ENCODE data around the gene SHB.

Gene SHB

DNA sequence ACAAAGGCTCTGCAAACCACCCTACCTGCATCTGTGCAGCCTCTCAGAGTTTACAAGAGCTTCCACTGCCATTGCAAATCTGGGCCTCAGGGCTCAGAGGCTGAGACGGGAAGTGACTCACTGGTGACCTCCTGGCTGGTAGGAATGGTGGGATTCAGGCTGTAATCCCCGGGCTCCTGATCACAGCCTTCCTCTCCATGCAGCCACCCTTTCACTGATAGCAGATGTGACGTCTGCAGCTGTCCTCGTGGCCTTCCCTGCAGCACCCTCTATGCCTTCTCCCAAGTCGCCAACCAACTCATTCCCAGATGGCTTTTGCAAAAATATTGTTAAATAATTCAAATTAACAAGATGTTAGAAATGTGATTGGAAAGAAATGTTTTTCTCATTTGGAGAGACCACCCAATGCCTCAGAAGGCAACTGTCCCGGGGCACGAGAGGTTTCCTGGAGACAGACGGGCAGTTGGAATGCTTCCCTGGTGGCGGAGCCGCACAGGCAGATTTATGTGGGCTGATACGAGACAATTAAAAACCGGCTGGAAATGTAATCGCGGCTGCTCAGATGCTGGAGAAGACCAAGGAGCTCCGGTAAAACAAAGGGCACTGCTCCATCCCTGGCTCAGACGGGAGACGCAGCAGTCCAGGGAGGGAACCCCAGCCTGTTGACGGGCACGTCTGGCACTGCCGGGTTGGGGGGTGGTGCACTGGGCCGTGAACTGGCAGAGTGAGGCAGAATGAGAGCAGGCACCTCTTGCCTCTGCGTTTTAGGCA is 130.7 kb downstream of the SHB start:
- no peak overlapping the region for H3K9ac ChIP-seq (ENCODE audit: low read length)
- peaks cover 3% of the 10 kb centered on the region for H3K36me3 ChIP-seq (ENCODE audit: control insufficient read depth, insufficient read depth, low read length)
- no peak overlapping the region for H3K4me3 ChIP-seq (ENCODE audit: low read length)
- H3K27me3 ChIP-seq (ENCODE audit: control insufficient read depth, insufficient read depth, low read length): no peaks in the 10 kb centered on the region
- H3K9me3 ChIP-seq (ENCODE audit: control insufficient read depth, low read length): no peaks in the 10 kb centered on the region
- H3K4me1 ChIP-seq (ENCODE audit: control insufficient read depth, insufficient read depth, low read length): no peaks in the 10 kb centered on the region

DNA sequence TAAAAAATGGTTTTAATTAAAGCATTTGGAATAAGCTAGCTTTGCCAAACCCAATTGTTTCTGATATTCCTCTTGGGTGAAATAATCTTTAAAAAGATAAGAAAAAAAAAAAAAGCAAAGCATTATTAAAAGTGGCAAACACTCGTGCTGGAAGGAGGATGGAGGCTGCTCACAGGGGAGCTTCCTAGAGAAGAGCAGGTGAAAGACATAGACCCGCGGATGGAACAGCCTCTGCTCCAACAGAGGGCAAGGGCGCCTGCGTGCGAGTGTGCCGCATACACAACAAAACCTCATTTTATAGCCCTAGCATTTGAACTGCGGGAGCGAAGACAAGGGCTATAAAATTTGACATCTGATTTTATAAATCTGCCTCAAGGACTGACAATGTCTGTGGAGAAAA is 131.7 kb downstream of the SHB start:
- Histone ChIP-seq H3K4me3 (ENCODE audit: low read length) (no peak overlapping the region), H3K9me3 (ENCODE audit: control insufficient read depth, low read length) (no peaks in the 10 kb centered on the region), H3K9ac (ENCODE audit: low read length) (no peak overlapping the region), H3K27me3 (ENCODE audit: control insufficient read depth, insufficient read depth, low read length) (no peaks in the 10 kb centered on the region), H3K4me1 (ENCODE audit: control insufficient read depth, insufficient read depth, low read length) (no peaks in the 10 kb centered on the region), H3K36me3 (ENCODE audit: control insufficient read depth, insufficient read depth, low read length) (peaks cover 3% of the 10 kb centered on the region)

- Histone ChIP-seq H3K9me3 (ENCODE audit: control insufficient read depth, low read length) (no peaks in the 10 kb centered on the region), H3K36me3 (ENCODE audit: control insufficient read depth, insufficient read depth, low read length) (peaks cover 3% of the 10 kb centered on the region), H3K9ac (ENCODE audit: low read length) (no peak overlapping the region), H3K27me3 (ENCODE audit: control insufficient read depth, insufficient read depth, low read length) (no peaks in the 10 kb centered on the region), H3K4me1 (ENCODE audit: control insufficient read depth, insufficient read depth, low read length) (no peaks in the 10 kb centered on the region), H3K4me3 (ENCODE audit: low read length) (no peak overlapping the region)
These were observed 132.1 kb downstream of the SHB start for GRCh38 chr9:37936965-37937364.

DNA sequence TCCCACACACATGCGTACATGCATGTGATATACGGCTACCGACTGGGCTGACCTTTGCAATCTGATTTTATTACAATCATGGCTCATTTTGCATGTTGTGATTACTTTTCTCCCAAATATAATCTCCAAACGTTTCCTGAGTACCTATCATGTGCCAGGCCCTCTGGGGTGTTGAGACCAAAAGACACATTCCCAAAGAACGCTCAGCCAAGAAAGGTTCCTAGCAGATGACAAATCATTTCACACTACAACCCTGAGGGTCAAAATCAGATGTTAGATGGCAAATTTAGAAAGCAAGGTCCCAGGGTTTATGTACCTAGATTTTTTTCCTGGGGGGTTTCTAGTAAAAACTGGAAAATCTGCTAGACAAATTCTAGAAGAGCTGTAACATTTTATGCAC is 132.7 kb downstream of the SHB start:
- Histone ChIP-seq H3K27me3 (ENCODE audit: control insufficient read depth, insufficient read depth, low read length) (no peaks in the 10 kb centered on the region), H3K4me1 (ENCODE audit: control insufficient read depth, insufficient read depth, low read length) (no peaks in the 10 kb centered on the region), H3K9ac (ENCODE audit: low read length) (no peak overlapping the region), H3K36me3 (ENCODE audit: control insufficient read depth, insufficient read depth, low read length) (peaks cover 3% of the 10 kb centered on the region), H3K4me3 (ENCODE audit: low read length) (no peak overlapping the region), H3K9me3 (ENCODE audit: control insufficient read depth, low read length) (no peaks in the 10 kb centered on the region)

DNA sequence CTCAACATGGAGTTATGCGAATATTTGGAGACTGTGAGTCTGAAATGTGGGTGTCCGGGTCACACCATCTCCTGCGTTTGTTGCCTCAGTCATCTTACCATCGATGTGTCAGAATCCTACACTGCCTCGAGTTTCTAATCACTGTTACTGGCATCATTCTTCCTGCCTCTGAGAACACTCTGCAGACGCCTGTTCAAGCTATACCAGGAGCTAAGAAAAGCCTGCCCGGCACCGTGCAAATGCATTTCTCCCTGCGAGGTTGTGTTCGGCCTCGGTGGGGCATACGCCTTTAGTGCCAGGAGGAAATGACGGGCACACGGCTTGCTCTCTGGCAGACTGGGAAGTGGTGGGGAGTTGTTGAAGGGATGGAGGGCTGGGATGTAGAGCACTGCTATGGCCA is 133.9 kb downstream of the SHB start:
- no peaks in the 10 kb centered on the region for H3K9me3 ChIP-seq (ENCODE audit: control insufficient read depth, low read length)
- no peaks in the 10 kb centered on the region for H3K27me3 ChIP-seq (ENCODE audit: control insufficient read depth, insufficient read depth, low read length)
- H3K9ac ChIP-seq (ENCODE audit: low read length): no peak overlapping the region
- H3K4me3 ChIP-seq (ENCODE audit: low read length): no peak overlapping the region
- H3K4me1 ChIP-seq (ENCODE audit: control insufficient read depth, insufficient read depth, low read length): no peaks in the 10 kb centered on the region
- peaks cover 3% of the 10 kb centered on the region for H3K36me3 ChIP-seq (ENCODE audit: control insufficient read depth, insufficient read depth, low read length)

- H3K27me3 ChIP-seq (ENCODE audit: control insufficient read depth, insufficient read depth, low read length): no peaks in the 10 kb centered on the region
- no peaks in the 10 kb centered on the region for H3K36me3 ChIP-seq (ENCODE audit: control insufficient read depth, insufficient read depth, low read length)
- no peak overlapping the region for H3K9ac ChIP-seq (ENCODE audit: low read length)
- H3K4me3 ChIP-seq (ENCODE audit: low read length): no peak overlapping the region
- no peaks in the 10 kb centered on the region for H3K9me3 ChIP-seq (ENCODE audit: control insufficient read depth, low read length)
- H3K4me1 ChIP-seq (ENCODE audit: control insufficient read depth, insufficient read depth, low read length): peaks cover 9% of the 10 kb centered on the region
These were observed 137.4 kb downstream of the SHB start for GRCh38 chr9:37931592-37931991.

GRCh38 chr9:37929441-37929895 is 139.6 kb downstream of the SHB start:
- Histone ChIP-seq H3K27me3 (ENCODE audit: control insufficient read depth, insufficient read depth, low read length) (no peaks in the 10 kb centered on the region), H3K4me3 (ENCODE audit: low read length) (no peak overlapping the region), H3K9me3 (ENCODE audit: control insufficient read depth, low read length) (no peaks in the 10 kb centered on the region), H3K36me3 (ENCODE audit: control insufficient read depth, insufficient read depth, low read length) (no peaks in the 10 kb centered on the region), H3K4me1 (ENCODE audit: control insufficient read depth, insufficient read depth, low read length) (peaks cover 9% of the 10 kb centered on the region), H3K9ac (ENCODE audit: low read length) (no peak overlapping the region)

- no peak overlapping the region for H3K9ac ChIP-seq (ENCODE audit: low read length)
These were observed 140.2 kb downstream of the SHB start for GRCh38 chr9:37928552-37929430.

DNA sequence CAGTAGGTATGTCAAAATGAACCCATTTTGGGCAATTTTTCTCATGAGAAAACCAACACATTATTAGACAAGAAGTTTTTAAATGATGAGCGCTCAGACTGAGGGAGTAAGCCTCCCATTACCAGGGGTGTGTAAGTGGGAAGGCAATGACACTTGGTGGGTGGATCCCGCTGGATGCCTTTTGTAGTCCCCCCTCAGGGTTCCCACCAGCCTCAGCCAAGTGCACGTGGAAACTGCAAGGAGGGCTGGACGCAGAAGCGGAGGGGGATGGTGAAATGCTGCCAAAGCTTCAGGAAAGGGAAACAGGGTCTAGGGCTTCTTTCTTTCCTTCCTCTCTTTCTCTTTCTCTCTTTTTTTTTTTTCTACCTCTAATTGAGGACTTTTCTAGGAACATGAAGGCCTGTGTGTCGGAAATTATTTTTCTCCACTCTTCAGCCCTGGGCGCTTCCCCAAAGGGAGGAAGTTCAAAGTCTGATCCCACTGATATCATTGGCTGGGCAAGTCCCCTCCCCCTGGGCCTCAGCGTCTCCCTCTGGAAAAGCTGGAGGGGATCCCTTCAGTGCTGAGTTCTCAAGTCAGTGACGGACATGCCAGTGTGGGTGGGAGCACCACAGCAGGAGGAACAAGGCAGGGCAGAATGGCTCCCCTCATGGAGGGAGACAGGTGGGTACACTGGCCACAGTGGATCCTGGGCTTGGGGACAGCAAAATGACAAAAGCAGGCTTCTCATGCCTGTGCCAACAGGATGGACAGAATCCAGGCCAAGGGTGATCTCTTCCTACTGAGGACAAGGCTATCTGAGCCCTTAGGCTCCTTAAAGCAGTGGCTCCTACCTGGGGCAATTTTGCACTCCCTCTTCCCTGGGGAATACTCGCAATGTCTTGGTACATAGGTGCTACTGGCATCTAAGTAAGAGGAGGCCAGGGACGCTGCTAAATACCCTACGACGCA is 141.2 kb downstream of the SHB start:
- no peaks in the 10 kb centered on the region for H3K36me3 ChIP-seq (ENCODE audit: control insufficient read depth, insufficient read depth, low read length)
- no peaks in the 10 kb centered on the region for H3K9me3 ChIP-seq (ENCODE audit: control insufficient read depth, low read length)
- peaks cover 9% of the 10 kb centered on the region for H3K4me1 ChIP-seq (ENCODE audit: control insufficient read depth, insufficient read depth, low read length)
- H3K27me3 ChIP-seq (ENCODE audit: control insufficient read depth, insufficient read depth, low read length): no peaks in the 10 kb centered on the region
- H3K4me3 ChIP-seq (ENCODE audit: low read length): no peak overlapping the region
- H3K9ac ChIP-seq (ENCODE audit: low read length): no peak overlapping the region

More at GRCh38 chr9:37928552-37929430, 140.2 kb downstream of the SHB start:
- Histone ChIP-seq H3K27me3 (ENCODE audit: control insufficient read depth, insufficient read depth, low read length) (no peaks in the 10 kb centered on the region), H3K9me3 (ENCODE audit: control insufficient read depth, low read length) (no peaks in the 10 kb centered on the region), H3K4me1 (ENCODE audit: control insufficient read depth, insufficient read depth, low read length) (peaks cover 9% of the 10 kb centered on the region), H3K36me3 (ENCODE audit: control insufficient read depth, insufficient read depth, low read length) (no peaks in the 10 kb centered on the region), H3K4me3 (ENCODE audit: low read length) (no peak overlapping the region)

- H3K9me3 ChIP-seq (ENCODE audit: control insufficient read depth, low read length): no peaks in the 10 kb centered on the region
- H3K9ac ChIP-seq (ENCODE audit: low read length): no peak overlapping the region
- no peaks in the 10 kb centered on the region for H3K36me3 ChIP-seq (ENCODE audit: control insufficient read depth, insufficient read depth, low read length)
- H3K27me3 ChIP-seq (ENCODE audit: control insufficient read depth, insufficient read depth, low read length): no peaks in the 10 kb centered on the region
- H3K4me1 ChIP-seq (ENCODE audit: control insufficient read depth, insufficient read depth, low read length): peaks cover 15% of the 10 kb centered on the region
- no peak overlapping the region for H3K4me3 ChIP-seq (ENCODE audit: low read length)
These were observed 141.9 kb downstream of the SHB start for GRCh38 chr9:37927132-37927531.

DNA sequence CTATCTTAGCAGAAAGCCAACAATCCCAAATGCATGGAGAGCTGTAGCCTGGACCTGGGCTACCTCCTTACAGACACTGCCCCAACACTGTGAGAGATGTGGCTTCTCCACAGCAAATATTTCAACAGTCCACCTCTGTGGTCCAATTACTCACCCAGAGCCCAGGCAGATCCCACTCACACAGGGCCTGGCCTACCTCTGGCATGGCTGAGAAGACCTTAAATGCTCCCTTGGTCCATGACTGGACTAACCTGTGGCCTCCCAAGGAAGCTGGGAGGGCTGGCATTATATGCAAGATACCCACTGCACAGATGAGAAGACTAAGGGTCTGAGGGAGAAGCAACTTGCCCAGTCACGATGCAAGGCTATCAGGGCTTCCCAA is 142.3 kb downstream of the SHB start:
- Histone ChIP-seq H3K36me3 (ENCODE audit: control insufficient read depth, insufficient read depth, low read length) (no peaks in the 10 kb centered on the region), H3K9ac (ENCODE audit: low read length) (no peak overlapping the region), H3K4me1 (ENCODE audit: control insufficient read depth, insufficient read depth, low read length) (peaks cover 15% of the 10 kb centered on the region)

More for the DNA sequence above, 142.3 kb downstream of the SHB start:
- no peak overlapping the region for H3K4me3 ChIP-seq (ENCODE audit: low read length)
- no peaks in the 10 kb centered on the region for H3K27me3 ChIP-seq (ENCODE audit: control insufficient read depth, insufficient read depth, low read length)
- no peaks in the 10 kb centered on the region for H3K9me3 ChIP-seq (ENCODE audit: control insufficient read depth, low read length)
